NCI-H128 (cell line): ENCODE measurements around the gene ADARB1.

ENCODE experiments used
- DNase-seq: peaks from one replicate; lab custom pipeline; 2025; ENCODE audit not compliant: unreplicated experiment; lab: John Stamatoyannopoulos, UW

The ADARB1 gene

DNA sequence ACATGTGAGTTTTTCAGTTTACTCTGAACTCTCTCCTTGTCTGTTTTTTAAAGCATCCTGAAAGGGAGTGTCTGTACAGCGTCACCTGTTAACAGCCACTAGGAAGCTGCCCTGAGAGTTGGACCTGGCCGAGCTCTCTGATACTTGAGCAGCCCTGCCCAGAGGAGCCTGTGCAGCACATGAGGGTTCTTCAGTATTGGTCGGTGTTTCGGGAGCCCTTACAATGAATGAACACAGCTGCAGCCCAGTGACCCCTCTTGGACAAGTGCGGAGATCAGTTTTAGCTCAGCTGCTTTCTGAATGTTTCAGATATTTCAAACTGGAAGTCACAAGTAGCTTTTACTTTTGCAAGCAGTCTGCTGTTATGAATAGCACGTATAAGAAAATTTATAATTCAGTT is 39.2 kb downstream of the ADARB1 start:
- DNase-seq, result no peak

DNA sequence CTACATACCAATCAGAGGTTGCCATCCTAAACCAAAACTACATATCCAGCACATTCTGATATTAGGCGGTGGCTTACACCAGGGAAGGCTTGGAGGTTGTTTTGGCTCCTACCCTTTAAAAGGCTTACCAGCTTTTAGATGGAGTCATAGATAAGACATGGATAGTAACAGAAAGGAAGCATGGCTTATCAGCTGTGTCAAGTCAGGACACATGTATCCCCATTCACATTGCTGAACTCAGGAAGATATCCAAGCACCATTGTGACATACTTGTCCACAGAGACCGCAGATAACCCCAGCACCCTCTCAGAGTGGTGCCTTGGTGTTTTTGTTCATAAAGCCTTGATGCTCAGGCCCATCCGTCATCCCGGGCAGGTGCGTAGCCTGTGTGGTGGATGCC is 39.7 kb downstream of the ADARB1 start:
- DNase-seq, result no peak

DNA sequence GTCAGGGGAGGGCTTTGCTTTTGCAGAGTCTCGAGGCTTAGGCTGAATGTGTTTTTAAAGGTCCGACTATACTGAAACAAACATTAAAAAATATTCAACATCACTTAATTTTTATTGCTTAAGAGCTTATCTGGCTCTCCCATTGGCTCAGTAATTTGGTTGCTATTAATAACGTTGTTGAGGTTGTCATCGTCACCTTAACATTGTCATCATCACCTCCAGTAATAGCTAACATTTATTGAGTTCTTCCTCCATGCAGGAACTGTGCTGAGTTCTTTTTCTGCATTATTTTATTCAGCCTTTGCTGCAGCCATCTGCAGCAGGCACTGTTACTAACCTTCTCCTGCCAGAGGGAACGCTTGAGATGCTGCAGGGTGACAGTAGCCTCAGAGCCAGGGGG is 40.1 kb downstream of the ADARB1 start:
- DNase-seq, result no peak

DNA sequence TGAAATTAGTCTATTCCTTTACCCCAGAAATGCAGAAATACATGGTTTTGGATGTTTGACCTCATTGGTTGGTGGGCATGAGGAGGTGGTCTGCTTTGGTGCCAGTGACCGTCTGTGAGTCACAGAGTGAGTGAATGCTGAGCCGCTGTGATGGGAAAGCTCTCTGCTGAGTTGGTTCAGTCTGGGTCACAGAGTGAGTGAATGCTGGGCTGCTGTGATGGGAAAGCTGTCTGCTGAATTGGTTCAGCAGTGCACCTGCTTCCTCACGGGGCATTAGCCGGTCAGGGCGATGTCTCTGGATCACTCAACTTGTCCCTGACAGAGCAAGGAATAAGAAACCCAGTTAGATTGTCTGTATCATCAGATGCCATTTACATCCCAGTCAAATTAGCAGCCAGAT is 40.8 kb downstream of the ADARB1 start:
- DNase-seq, result no peak

DNA sequence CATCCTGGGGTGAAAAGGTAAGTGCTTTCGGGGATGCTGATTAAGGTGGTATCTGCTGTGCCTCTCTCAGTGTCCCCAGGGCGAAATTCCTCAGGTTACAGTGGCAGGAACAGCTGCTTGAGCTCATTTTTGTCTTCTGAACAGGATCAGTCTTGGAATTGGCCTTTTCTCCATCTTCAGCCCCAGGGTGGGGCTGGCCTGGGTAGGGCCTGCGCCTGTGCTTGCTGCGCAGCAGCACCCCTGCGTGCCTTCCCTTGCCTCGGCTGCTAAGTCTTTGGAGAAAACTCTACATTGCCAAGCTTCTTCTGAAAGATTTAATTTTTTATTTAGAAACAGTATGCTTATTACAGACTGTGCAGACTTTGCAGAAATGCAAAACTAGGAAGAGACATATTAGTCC is 41.7 kb downstream of the ADARB1 start:
- DNase-seq, result no peak

DNA sequence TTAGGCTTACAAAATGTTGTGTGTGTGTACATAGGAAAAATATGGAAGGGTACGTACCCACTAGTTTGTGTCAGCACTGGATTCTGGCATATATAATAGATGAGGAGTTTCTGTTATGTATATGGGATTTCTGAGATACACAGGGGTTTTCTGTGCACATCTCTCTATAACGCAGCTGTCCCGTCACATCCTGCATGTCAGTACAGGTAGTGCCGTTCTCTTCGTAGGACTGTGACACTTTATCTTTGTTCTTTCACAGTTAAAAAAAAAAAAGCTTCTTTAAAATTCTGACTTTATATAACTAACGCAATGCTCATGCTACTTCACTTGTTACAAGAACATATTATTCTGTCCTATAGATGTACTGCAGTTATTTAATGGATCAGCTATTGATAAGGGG is 42.9 kb downstream of the ADARB1 start:
- DNase-seq, result no peak

DNA sequence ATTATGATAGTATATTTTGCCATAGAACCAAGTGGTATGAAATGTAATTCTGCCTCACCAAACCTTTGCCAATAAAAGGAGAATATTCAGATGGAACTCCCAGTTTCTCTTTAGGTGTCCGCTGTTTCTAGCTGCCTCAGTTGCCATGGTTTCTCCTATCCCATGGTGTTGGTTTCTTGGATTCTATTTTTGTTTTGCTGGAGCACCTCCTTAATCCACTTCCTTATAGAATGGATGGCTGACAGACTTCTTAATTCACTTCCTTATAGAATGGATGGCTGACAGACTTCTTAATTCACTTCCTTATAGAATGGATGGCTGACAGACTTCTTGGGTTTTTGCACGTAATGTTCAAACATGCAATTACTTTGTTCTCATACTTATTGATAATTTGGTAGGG is 43.7 kb downstream of the ADARB1 start:
- DNase-seq, result no peak

DNA sequence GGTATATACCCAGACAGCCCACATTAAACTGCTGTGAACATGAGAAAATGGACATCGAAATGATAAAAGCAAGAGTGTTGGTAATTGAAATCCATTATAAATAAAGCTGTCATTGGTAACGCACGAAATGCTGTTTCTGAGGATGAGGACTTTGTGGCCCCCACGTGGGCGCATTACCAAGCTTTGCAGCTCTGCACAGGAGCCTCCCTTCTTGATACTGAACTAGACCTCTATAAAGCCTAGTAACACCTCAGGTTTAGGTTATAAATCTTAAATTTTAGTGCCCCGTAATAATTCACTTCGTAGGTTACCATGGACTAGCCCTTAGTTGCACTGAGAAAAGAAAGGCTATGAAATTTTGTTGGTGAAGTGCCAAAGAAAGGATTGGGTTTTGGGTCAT is 45.4 kb downstream of the ADARB1 start:
- no peak for DNase-seq

DNA sequence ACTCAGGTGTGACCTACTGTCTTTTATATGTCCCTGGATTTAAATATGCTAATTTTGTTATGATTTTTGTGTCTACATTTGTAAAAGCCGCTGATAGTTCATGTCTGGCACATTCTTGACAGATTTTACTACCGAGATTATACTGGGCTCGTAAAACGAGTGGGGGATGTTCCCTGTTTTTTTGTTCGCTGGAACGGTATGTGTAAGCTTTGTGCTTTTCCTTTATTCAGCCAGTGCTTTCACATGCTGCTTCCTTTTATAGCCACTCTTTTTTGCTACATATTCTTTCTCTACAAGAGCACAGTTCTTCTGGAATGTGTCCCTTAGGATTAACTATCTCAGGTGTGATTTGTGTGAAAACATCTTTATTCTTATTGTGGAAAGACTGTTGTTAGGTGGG is 46.6 kb downstream of the ADARB1 start:
- DNase-seq, result no peak

DNA sequence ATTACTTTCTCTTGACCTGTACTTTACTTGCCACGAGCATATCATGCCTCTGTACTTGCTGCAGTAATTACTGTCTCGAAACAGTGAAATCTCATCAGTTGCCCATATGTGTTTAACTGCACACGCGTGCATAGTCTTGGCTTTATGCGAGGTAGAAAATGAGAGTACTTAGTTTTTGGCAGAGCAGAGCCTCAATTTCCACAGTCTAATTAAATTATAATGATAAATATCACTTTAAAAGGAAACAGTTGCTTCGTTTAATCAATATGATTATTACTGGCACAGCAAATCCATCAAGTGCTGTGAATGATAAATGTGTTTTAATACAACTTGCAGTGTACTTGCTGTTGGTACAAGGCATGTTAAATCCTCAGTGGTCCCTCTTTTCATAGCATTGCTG is 47.6 kb downstream of the ADARB1 start:
- no peak for DNase-seq

DNA sequence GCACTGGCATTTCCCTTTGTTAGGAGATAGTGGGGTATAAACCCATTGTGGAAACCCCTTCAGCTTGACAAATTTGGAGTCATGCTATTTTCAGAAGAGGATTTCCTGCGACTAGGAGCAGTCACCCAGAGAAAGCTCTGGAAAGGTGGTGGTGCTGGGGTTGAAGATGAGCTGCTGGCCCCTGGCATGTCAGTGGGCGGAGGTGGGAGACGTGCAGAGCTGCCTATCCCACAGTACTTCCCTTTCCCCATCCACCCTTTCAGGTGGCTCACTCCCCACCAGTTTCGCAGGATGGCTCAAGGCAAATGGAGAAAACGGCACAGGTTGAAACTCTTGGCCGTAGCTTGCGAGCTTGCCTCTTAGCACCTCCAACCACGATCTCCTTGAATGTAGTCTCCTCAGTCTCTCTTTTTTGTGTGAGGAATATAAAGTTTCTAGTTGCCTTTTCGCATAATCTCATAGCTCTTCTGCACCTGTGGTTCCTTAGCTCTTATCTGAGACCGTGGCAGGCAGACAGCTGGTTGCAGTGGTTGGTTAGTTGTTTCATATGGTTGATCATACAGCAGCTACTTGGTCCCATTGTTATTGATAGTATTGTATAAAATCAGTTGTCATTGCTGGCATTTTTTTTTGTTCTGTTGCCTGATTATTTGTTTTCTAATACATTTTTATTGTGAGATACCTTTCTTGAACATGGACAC is 48.2 kb downstream of the ADARB1 start:
- DNase-seq, result no peak

DNA sequence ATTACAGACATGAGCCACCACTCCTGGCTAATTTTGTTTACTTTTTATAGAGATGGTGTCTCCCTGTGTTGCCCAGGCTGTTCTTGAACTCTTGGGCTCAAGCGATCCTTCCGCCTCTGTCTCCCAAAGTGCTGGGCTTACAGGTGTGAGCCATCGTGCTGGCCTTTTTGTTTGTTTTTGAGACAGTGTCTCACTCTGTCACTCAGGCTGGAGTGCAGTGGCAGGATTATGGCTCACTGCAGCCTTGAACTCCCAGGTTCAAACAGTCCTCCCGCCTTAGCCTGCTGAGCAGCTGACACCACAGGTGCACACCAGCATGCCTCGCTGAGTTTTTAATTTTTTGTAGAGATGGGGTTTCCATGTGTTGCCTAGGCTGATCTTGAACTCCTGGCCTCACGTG is 49.1 kb downstream of the ADARB1 start:
- DNase-seq, result no peak

DNA sequence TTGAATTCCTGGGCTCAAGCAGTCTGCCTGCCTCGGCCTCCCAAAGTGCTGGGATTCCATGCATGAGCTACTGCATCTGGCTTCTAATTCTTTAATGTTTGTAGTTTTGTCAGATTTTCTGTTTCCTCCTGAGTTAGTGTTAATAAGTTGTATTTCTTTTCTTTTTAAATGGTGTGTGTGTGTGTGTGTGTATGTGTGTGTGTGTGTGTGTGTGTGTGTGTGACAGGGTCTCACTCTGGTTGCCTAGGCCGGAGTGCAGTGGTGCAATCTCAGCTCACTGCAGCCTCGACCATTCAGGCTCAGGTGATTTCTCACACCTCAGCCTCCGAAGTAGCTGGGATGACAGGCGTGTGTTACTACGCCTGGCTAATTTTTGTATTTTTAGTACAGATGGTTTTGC is 50.2 kb downstream of the ADARB1 start:
- DNase-seq, result no peak

DNA sequence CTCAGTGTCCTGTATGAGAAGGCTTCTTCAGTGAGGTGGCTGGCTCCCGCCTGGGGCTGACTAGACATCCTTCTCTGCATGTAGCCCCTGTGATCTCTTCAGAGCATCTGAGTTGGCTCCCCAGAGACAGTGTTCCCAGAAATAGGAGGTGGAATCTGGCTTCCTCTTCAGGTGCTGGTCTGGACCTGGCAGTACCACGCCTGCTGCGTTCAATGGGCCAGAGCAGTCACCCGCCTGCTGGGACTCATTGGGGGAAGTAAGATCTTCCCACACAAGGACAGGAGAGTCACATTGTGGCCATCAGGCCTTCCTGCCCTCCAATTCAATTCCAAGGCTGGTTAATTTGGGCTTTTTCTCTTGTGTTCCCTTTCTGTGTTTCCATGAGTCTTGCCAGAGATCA is 51.0 kb downstream of the ADARB1 start:
- no peak for DNase-seq

DNA sequence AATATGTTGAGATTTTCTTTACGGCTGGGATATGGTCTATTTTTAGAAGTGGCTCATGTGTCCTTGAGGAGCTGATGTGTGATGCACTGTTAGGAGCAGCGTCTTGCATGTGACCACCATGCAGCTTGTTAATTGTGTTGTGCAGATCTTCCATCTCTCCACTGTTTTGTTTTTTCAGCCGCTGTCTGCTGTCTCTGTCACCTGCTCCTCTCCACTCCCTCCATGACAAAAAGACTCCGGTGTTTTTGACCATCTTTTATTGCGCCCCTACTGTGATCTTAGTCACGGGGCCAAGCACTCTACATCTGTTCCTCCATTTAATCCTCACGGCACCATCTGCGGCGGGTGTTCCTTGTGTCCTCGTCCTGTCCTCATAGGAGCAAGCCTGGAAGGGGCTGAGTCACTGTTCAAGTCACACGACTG is 51.8 kb downstream of the ADARB1 start:
- no peak for DNase-seq

DNA sequence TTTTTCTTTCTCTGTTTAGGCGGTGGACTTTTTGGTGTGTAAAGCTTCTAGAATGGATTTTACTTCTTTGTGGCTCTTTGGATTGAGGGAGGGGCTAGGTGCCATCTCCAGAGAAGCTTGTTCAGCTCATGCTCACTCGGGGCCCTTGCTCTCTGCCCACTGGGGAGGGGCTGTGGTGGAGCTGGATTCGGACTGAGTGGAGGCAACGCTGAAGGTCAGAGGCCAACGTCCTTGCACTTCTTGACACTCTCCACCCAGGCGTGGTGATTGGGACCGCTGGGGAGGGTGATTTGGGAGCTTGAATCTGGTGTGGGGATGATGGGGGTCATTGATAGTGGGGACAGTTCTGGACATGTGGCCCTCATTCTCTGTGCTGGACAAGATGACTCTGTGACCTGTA is 52.6 kb downstream of the ADARB1 start:
- no peak for DNase-seq

DNA sequence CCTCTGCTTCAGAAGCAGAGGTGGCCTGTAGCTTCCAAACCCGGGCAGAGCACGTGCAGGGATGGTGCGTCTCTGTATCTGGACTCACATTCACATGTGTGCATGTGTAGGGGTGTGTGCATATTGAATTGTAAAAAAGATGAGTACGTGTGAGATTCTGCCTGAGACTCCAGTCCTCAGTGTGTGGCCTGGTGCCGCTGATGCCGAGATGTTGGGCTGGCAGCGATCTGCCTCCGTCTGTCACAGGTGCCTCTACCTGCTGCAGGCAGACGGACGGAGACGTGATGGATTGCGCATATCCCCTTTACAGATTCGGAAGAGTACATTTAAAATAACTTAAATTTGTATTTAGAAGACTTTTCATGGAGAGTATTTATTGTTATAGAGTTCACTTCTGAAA is 53.6 kb downstream of the ADARB1 start:
- DNase-seq, result no peak

DNA sequence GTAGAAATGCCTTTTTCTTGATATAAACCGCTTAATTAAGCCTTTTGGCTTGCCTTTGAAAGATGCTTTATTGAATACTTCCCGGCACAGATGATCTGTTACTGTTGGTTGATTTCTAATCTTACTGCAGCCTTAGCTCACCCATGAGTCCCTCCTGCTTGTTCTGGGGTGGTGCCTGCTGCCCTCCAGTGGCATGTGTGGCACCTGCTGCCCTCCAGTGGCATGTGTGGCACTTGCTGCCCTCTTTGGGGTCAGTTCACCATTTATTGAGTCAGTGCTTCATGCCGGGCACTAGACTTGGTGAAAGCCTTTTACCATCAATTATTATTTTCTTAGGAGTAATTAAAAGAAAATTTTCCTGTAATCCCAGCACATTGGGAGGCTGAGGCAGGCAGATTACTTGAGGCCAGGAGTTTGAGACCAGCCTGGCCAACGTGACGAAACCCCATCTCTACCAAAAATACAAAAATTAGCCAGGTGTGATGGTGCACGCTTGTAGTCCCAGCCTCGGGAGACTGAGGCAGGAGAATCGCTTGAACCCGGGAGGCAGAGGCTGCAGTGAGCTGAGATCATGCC is 54.3 kb downstream of the ADARB1 start:
- no peak for DNase-seq

DNA sequence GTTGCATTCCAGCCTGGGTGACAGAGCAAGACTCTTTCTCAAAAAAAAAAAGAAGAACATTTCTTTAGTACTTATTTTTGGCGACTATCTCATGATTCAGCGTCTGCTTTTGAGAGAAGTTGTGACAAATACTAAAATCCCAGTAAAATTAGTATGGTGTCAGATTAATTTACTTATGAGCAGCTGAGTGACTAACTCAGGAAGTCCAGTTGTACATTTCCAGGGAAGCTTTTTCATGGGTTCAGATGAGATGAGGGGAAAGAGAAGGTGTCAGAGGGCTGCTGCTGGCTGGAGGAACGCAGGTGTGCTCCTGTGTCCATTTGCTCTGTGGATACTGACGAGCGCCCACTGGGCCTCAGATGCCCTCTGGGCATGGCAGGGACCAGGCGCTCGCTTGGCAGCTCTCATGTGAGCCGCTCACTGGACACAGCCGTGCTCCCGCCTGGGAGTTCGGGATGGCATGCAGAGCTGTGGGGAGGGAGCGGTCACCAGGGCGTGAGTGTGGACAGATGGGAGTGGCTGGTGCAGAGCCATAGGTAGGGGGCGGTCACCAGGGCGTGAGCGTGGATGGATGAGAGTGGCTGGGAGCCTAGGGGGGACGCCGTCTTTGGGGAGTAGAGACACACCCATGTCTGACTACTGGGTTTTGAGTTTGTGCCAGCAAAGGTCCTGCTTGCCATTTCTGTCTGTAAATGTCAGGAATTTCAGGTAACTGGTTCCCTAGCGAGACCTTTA is 55.0 kb downstream of the ADARB1 start:
- no peak for DNase-seq

DNA sequence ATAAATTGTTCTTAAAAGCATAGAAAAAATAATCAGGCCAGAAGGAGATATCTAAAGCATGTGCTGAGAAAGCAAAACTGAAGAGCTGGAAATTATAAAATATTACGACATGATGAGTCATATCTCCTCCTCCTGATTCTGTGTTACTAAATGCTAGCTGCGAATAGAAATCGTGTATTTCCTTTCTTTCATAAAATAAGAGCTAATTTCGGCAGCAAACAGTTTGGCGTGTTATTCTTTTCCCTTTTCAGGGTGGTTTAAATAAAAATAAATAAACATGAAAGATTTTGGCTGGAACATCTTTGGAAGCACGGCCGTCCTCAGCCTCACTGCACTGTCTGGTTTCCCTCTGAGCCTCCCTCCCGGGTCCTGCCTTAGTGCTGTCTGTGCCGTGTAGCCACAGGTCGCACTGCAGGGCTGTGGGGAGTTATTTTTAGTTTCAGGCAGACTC is 56.0 kb downstream of the ADARB1 start:
- no peak for DNase-seq

DNA sequence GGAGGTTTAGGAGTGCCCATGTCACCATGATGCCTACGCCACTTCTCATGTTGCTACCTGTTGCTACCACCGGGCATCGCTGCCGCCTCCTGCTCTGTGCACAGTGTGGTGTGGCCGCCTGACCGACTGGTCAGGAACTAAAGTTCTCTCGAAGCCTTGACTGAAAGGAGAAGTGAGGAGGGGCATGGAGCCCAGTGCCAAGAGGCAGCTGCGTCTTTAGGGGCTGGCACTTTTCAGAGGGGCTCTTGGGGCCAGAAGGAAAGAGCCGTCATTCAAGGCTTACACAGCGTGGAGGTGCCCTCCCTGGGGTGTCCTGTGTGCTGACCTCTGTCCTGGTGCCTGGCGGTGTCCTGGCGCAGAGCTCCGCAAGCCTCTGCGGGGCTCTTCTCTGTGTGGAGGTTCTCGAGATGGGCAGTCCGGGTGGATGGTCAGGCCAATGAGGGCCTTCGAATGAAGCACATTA is 57.2 kb downstream of the ADARB1 start:
- no peak for DNase-seq

DNA sequence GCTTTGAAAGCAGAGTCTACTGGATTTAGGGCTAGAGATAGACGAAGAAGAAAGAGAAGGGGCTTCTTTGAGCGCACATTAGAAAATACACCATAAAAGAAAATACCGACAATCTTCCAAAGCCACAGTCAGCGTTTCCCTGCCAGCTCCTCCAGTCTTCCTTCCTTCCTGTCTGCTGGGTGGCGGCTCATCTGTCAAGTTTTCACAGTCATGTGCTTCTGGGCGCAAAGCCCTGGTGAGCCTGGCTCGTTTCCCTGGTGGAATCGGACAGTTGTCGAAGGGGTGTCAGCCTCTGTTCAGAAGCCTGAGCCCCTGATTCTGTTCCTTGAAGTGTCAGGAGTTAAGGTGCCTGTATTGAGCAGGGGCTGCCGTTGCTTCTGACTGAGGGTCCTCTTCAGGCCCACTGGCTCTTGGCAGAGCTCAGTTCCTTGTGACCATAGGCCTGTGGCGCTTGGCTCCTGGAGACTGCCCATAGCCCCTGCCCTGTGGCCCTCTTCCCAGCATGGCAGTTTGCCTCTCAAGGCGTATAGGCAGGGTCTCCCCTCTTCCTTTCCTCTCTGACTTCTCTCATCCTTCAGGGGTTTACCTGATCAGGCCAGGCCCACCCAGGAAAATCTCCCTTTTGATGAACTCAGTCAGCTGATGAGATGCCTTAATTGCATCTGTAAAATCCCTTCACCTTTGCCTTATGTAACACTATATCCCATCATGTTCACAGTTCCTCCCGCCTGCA is 58.6 kb downstream of the ADARB1 start:
- no peak for DNase-seq
